Coronary artery (tissue), 2 donors: Measurements from ENCODE around the gene PYGB.

Experiments used
- DNase-seq: peaks from one replicate; pipeline ENCODE4 v3.0.0-alpha.2; 2017; ENCODE audit warnings: low spot score
- H3K27ac ChIP-seq, 2 donors: fragments of 200-600 bp; sonication (generic); one replicate each; pipeline ENCODE4 v1.5.1; 2016 to 2019
- H3K4me3 ChIP-seq: fragments of 200-600 bp; sonication (generic); 2 replicates; pipeline ENCODE4 v1.5.1; 2016; ENCODE audit warnings: mild to moderate bottlenecking, moderate library complexity
- CTCF ChIP-seq: fragments of 200-600 bp; sonication (generic); IDR thresholded peaks from one replicate; pipeline ENCODE4 v1.5.1; 2019; ENCODE audit warnings: antibody characterized with exemption

Gene PYGB

DNA sequence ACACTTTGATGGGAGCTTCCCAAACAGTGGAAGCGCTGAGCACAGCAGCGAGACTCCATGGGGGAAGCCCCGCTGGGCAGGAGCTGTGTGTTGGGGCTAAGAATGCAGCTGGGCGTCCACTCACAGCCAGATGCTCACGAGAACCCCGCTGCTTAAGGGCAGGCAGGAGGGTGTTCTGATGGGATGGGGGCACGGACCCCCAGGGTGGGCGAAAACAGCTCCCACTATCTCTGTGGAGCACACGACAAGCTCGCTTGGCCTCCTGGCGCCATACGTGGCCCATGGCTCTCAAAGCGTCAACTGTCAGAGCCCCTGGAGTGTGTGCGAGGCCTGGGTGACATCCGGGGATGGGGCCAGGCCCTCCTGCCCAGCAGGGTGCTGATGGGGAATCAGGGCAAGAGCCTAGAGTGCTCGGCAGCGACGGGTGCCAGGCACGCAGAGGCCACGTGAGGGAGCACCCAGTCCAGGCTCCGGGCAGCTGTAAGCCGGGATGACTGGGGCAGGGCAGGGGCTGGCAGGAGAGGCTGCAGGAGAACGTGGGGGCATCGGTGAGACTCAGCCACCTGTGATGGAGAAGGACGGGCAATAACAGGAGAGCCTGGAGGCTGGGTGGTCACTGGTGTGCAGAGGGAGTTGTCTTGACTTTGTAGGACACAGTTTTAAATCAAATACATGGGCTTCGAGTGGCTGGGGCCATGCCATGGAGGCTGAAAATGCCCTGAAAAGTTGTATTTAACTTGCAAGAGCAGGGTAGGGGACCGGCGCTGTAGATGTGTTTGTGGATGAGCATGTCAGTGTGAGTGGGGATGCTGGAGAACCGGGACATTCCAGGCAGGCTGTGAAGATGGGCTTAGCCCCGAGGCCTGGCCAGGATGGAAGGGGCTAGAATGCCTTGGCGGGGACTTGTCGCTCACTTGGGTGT, 27.3 kb downstream of the PYGB start:
- Histone ChIP-seq H3K4me3 (no peak overlapping the region), H3K27ac (no peak overlapping the region)
- TF ChIP-seq CTCF, result no peak
- no peak for DNase-seq

DNA sequence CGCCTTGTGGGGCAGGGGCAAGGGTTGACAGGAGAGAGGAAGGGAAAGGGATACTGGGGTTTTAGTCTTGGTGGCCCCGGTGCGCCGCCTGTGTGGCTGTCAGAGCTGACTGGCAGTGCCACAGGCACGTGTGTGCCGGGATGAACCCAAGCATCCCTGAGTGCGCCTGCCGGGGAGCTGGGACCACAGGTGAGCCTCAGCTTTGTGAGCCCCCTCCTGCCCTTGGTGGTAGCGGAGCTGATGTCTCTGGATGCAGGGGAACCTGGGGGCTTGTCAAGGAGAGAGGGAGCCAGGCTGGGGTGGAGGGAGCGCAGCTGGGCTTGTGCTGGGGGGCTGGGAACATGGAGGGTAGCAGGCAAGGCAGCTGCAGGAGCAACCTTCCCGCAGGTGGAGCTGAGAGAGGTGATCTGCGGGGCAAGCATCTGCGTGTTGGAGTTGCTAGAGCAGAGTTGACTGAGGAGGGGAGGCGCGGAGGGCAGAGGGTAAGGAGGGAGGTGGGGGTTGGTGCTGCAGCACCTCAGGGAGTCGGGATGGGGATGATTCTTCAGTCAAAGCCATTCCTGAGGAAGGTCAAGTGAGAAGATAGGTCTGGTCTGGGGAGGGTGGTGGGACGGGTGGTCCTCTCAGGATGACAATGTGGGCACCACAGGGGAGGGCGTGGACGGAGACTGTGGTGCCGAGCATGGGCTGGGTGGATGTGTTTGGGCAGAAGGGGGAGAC, 28.1 kb downstream of the PYGB start:
- no peak overlapping the region for H3K4me3 ChIP-seq
- no peak for DNase-seq
- no peak for TF ChIP-seq CTCF
- H3K27ac ChIP-seq, result no peak overlapping the region

GRCh38 chr20:25276533-25277050, 28.7 kb downstream of the PYGB start:
- no peak for TF ChIP-seq CTCF
- DNase-seq, result no peak
- H3K4me3 ChIP-seq, result no peak overlapping the region
- no peak overlapping the region for H3K27ac ChIP-seq

GRCh38 chr20:25277051-25277801, 29.3 kb downstream of the PYGB start:
- H3K27ac ChIP-seq, result no peak overlapping the region
- no peak for DNase-seq
- TF ChIP-seq CTCF, result no peak
- H3K4me3 ChIP-seq, result no peak overlapping the region

GRCh38 chr20:25277941-25278521, 30.1 kb downstream of the PYGB start:
- H3K4me3 ChIP-seq, result no peak overlapping the region
- no peak overlapping the region for H3K27ac ChIP-seq
- DNase-seq, result no peak
- TF ChIP-seq CTCF, result no peak

DNA sequence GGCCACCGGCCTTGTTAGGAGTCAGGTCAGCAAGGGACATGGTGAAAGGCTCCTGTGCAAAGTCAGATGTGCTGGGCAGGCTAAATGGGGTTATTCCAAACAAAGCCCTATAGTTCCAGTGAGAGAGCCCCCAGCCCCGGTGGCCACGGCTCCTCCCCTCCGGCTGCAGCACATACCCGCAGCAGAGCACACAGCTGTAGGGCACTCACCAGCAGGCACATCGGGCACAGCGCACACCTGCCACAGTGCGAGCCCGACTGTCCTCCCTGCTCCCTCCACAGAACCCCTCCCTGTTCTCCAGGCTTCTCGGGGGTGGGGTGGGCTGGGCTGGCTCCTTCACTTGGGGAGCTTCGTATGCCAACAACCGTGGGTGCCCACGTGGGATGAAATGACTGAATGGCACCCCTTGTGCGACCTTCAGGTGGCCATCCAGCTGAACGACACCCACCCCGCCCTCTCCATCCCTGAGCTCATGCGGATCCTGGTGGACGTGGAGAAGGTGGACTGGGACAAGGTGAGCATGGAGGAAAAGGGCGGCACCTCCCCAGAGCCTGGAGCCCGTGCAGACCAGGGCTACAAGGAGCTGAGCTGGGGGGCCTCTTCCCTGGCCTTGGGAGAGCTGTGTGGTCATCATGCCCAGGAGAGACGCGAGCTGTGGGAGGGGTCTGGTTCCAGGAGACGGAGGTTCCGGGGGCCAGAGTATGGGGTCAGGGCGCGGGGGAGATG, 30.9 kb downstream of the PYGB start:
- Histone ChIP-seq H3K27ac (no peak overlapping the region), H3K4me3 (no peak overlapping the region)
- TF ChIP-seq CTCF, result no peak
- DNase-seq, result no peak
